HG03521 (cell line): ENCODE data around the gene TMIGD2.
"Not testable (repeated sequence)": the region's sequence is repeated elsewhere in the genome, so short reads cannot be mapped to it uniquely, and the experiment has no call there.

Source experiments
- ATAC-seq: cut with Tn5 transposase; IDR thresholded peaks from one replicate; pipeline ENCODE4 v1.9.1; 2021; ENCODE audit warnings: mild to moderate bottlenecking, moderate library complexity; ENCODE audit not compliant: unreplicated experiment

TMIGD2 gene

GRCh38 chr19:4298810-4299550 is 3.2 kb downstream of the TMIGD2 start:
- no peak for ATAC-seq

DNA sequence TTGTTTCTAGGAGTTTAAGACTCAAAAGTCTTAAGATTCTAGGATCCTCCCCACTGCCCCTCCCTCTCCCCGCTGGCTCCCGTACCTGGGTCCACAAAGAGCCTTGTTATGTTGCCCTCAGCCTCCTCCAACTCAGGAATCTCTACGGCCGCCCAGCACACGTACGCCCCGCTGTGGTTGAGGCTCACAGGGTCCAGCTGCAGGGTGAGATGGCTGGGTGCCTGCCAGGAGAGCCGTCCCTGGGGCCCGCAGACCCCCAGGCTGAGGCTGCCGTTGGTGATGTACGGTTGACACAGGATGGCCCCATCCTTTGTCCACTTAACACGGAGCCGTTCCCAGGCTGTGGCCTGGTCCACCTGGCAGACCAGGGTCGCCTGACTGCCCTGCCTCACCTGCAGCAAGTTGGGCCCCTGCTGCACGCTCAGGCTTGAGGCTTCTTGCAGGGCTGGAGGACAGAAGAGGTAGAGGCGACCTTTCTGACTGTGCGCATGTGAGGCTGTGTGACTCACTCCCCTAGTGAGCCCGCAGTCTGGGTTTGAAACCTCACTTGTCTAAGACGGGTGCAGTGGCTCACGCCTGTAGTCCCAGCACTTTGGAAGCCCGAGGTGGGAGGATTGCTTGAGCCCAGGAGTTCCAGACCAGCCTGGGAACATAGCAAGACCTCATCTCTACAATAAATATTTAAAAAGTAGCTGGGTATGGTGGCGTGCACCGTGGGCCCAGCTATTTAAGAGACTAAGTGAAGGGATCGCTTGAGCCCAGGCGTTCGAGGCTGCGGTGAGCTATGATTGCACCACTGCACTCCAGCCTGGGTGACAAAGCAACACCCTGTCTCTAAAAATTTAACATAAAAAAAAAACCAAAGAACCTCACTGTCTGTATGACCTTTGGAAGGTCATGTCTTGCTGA is 4.0 kb downstream of the TMIGD2 start:
- no peak for ATAC-seq

GRCh38 chr19:4295972-4296771 is 6.0 kb downstream of the TMIGD2 start:
- ATAC-seq, result no peak

- ATAC-seq, result no peak
Observed at GRCh38 chr19:4294389-4294788, 7.8 kb downstream of the TMIGD2 start.

- ATAC-seq, result no peak
Observed at GRCh38 chr19:4292515-4292914, 9.7 kb downstream of the TMIGD2 start.

DNA sequence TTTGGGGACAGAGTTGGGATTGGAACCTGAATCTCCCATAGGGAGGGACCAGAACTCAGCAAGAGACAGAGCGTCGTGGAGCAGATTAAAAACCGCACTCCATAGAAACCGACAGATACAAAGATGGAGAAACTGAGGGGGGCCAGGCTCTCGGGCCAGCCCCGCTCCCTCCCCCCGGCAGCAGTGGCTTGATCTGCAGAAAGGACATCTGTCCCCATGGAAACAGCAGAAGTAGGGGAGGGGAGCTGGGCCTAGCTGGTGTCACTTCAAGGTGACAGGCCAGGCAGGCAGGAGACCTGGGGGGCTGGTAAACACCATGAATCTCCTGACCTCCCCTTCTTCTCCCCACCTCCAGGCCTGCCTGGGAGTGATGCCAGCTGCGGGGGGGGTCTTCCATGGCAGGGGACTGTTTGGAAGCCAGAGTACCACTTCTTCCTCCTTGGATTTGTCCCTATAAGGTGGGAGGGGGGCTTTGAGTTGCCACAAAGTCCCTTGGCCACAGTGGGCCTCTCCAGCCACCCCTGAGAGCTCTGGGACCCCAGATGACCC is 10.9 kb downstream of the TMIGD2 start:
- ATAC-seq, result no peak

GRCh38 chr19:4288091-4288777 is 14.0 kb downstream of the TMIGD2 start:
- ATAC-seq, result no peak

GRCh38 chr19:4286141-4286540 is 16.0 kb downstream of the TMIGD2 start:
- ATAC-seq, result not testable (repeated sequence)

- no peak for ATAC-seq
Observed at GRCh38 chr19:4284974-4285373, 17.2 kb downstream of the TMIGD2 start.

DNA sequence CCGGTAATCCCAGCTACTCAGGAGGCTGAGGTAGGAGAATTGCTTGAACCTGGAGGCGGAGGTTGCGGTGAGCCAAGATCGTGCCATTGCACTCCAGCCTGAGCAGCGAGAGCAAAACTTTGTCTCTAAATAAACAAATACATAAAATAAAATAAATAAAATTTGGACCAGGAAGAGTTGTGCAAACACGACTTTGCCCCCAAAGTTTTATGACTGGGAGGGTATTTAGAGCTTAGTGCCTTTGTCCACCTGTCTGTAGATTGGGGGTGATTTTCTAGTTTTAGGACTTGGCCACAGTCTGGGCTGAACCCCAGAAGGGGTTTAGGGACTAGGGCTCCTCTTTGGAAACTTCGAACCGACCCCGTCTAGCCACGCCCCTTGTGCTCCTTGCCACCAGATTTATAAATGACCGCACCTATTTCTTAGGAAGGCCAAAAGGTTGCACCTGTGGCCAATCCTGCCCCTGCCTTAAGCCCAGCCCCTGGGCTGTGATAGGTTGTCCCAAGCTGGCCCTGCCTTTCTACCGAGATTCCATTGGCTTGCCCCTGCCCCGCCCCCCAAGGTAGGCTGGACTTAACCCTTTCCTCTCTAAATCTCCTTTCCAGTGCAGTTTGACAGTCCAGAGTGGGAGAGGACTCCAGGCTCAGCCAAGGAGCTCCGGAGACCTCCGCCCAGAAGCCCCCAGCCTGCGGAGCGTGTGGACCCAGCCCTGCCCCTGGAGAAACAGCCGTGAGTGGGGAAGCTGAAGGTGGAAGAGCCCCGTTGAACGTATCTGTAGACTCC is 17.8 kb downstream of the TMIGD2 start:
- no peak for ATAC-seq

DNA sequence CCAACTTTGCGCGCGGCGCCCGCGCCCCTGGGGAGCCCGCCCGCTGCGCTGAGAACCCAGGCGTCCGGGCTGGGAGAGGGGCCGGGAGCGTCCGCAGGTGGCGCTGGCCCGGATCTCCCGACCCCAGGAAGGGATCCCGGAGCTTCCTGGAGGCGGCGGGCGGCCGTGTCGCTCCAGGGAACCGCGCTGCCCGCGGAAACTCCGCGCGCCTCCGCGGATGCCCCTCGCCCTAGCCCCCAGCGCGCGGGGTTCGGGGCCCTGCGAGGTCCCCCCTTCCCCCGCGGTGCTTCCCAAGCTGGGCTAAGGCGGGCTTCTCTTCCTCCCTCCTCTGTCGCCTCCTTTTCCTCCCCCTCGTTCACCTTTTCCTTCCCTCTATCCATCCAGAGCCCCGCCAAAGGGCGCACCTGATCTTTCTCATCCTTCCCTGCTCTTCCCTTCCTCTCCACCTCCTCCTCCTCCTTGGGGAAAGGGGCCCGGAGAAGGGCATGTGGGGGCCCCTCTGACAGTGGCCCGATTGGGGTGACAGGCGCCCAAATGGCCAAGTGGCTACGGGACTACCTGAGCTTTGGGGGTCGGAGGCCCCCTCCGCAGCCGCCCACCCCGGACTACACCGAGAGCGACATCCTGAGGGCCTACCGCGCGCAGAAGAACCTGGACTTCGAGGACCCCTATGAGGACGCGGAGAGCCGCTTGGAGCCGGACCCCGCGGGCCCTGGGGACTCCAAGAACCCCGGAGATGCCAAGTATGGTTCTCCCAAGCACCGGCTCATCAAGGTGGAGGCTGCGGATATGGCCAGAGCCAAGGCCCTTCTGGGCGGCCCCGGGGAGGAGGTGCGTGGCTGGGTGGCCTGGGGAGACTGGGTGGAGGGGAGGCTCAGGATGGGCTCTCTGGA is 22.4 kb downstream of the TMIGD2 start:
- no peak for ATAC-seq

- no peak for ATAC-seq
Observed at GRCh38 chr19:4279267-4279529, 23.0 kb downstream of the TMIGD2 start.

GRCh38 chr19:4278419-4279266 is 23.5 kb downstream of the TMIGD2 start, which contains the start of gene SHD:
Gene SHD (plus strand): TSS chr19:4279266. CDS start chr19:4280064, 798 bp downstream.
- no peak for ATAC-seq

DNA sequence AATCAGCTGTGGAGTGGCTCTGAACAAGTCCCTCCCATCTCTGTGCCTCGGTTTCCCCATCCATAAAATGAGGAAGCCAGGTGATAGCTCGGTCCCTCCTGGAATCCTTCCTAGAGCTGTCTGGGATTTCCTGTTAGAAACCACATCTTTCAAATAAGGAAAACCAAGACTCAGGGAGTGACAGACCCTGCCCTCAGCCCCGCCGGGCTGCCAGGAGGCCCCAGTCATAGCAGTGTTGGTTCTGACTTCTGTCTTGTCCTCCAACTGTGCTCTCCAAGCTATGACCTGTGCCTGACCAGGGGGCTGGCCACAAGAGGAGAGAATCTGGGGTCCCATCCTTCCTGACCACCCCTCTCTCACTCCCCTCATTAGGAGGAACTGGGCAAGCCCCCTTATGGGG is 24.2 kb downstream of the TMIGD2 start:
- ATAC-seq, result no peak

DNA sequence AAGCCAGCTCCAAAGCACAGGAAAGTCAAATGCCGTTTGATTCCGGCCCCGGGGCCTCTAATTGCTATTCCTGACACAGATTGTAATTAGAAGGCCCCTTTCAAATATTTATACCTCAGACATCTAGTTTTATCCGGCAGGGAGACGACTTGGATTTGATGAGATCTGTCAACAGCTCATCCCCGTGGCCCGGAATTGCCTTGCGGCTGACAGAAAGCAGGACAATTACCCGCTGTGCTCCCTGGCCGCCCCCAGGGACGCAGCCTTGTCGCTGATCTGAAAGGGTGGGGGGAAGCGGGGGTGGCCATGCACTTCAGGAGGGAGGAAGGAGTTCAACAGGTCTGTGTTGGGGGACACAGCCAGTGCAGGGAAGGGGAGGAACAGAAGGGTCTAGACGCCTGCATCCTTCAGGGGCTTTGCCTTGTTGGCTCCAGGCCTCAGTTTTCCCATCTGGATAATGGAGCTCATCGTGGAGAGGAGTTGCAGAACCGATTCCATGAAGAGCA is 24.9 kb downstream of the TMIGD2 start:
- ATAC-seq, result no peak

- ATAC-seq, result not testable (repeated sequence)
Observed at GRCh38 chr19:4274321-4274686, 27.9 kb downstream of the TMIGD2 start.

DNA sequence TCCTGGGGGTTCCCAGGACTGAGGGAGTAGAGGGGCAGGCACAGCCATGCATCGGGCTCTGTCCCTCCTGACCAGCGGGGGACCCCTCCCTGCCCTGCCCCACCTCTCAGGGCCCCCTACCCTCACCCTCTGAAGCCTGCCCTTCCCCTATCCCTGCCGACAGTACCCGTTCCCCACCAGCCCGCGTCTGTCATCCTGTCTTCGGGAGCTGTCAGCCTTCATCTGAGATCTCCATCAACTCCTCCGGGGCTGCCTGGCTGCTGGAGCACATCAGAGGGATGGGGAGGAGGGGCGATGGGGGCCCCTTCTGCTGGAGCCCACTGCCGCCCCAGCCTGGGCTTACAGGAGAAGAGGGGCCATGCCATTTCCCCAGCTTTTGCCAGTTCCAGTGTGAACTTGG is 29.3 kb downstream of the TMIGD2 start:
- no peak for ATAC-seq
